Activated T-cell treated with anti-CD3 and anti-CD28 coated beads, Interleukin-2, amount 50 U/mL, for 24 hours (primary cell): ENCODE data around the gene COL5A1.

Source experiments
- DNase-seq: peaks from one replicate; pipeline ENCODE4 v3.0.0-alpha.2; 2020
- H3K27ac Mint-ChIP-seq: 2 replicates; pipeline ENCODE4 v1.8.0; 2020; ENCODE audit warnings: mild to moderate bottlenecking, mixed read lengths
- H3K27me3 Mint-ChIP-seq: 2 replicates; pipeline ENCODE4 v1.8.0; 2020; ENCODE audit warnings: mixed read lengths
- H3K36me3 Mint-ChIP-seq: 2 replicates; pipeline ENCODE4 v1.8.0; 2020; ENCODE audit warnings: low read depth, mixed read lengths
- H3K4me1 Mint-ChIP-seq: 2 replicates; pipeline ENCODE4 v1.8.0; 2020; ENCODE audit warnings: low read depth, mixed read lengths
- H3K4me3 Mint-ChIP-seq: 2 replicates; pipeline ENCODE4 v1.8.0; 2020; ENCODE audit warnings: mild to moderate bottlenecking, moderate library complexity, mixed read lengths
- H3K9me3 Mint-ChIP-seq: 2 replicates; pipeline ENCODE4 v1.8.0; 2020; ENCODE audit warnings: mixed read lengths

The COL5A1 gene

DNA sequence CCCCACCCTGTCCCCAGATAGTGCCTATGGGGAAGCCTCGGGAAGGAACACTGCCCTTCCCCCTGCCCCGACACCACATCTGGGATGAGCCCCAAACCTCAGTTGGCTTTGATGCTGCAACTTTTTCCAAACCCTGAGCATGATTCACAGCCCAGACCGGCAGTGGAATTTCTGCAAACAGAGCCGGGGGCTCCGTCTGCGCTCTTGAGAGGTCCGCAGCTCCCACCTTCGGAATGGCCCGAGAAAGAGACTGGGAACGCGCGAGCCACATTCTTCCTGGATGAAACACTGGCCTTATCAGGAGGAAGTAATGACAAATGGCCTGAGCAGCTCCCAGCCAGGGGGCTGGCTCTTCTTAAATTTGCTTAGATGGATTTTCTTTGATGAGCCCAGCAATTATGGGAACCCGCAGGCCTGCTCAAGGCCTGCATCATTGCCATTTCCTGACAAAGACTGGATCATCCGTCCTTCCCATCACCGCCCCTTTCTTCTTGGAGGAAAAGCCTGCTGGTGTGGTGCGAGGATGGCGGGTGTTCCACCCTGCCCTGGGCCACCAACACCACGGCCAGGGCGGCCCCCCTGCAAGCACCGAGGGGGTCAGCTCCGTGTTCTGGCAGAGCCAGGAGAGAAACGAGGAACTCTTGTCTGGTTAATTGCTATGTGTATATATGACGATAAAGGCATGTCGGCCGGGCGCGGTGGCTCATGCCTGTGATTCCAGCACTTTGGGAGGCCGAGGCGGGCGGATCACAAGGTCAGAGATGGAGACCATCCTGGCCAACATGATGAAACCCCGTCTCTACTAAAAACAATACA is 38.8 kb upstream of the COL5A1 start:
- H3K36me3 Mint-ChIP-seq, result no peaks in the 10 kb centered on the region
- no peak overlapping the region for H3K27ac Mint-ChIP-seq
- H3K9me3 Mint-ChIP-seq, result no peaks in the 10 kb centered on the region
- H3K4me1 Mint-ChIP-seq, result no peaks in the 10 kb centered on the region
- peak; percentile 0 for DNase-seq
- peaks cover 9% of the 10 kb centered on the region for H3K27me3 Mint-ChIP-seq
- H3K4me3 Mint-ChIP-seq, result no peak overlapping the region

DNA sequence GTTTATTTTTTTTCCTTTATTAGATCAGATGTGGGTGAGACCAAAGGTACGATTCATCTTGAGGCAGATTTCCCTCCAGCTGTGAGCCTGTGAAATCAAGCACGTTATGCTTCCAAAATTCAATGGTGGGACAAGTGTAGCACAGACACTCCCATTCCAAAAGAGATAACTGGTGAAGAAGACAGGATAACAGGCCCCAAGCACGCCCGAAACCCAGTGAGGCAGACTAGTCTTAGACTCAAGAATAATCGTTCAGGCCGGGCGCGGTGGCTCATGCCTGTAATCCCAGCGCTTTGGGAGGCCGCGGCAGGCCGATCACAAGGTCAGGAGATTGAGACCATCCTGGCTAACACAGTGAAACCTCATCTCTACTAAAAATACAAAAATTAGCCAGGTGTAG is 36.8 kb upstream of the COL5A1 start:
- H3K27ac Mint-ChIP-seq, result no peak overlapping the region
- no peak for DNase-seq
- H3K27me3 Mint-ChIP-seq, result peaks cover 17% of the 10 kb centered on the region
- no peak overlapping the region for H3K4me3 Mint-ChIP-seq
- no peaks in the 10 kb centered on the region for H3K4me1 Mint-ChIP-seq
- no peaks in the 10 kb centered on the region for H3K9me3 Mint-ChIP-seq
- H3K36me3 Mint-ChIP-seq, result no peaks in the 10 kb centered on the region

DNA sequence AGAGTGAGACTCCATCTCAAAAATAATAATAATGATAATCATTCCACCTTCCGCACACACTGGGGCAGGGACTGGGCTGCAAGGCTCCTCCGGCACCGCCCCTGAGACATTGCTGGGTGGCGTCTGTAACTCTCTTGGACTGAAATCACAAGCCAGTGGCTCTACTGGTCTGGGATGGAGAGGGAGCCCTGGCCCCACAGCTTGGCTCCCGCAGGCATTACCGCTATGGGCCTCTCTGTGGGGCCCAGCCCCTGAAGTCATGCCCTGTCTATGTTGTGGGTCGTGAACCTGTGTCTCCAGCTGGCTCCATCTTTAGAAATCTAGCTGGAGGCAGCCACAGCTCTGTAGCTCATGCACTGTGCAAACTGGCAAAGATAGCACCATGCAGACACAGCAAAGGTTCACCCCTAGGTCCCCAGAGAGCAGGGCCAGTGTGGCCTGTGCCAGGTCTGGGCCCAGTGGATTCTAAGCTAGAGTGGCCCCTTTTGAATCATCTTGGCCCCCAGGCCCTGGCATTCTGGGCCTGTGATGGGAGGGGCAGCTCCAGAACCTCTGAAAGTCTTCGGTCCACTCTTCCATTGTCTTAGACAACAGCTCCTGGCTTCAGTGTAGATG is 36.1 kb upstream of the COL5A1 start:
- no peak overlapping the region for H3K27ac Mint-ChIP-seq
- H3K36me3 Mint-ChIP-seq, result no peaks in the 10 kb centered on the region
- H3K4me3 Mint-ChIP-seq, result no peak overlapping the region
- no peaks in the 10 kb centered on the region for H3K4me1 Mint-ChIP-seq
- H3K27me3 Mint-ChIP-seq, result peaks cover 19% of the 10 kb centered on the region
- DNase-seq, result no peak
- H3K9me3 Mint-ChIP-seq, result no peaks in the 10 kb centered on the region

- Mint-ChIP-seq H3K4me1 (no peaks in the 10 kb centered on the region), H3K9me3 (no peaks in the 10 kb centered on the region), H3K27ac (no peak overlapping the region), H3K27me3 (peaks cover 22% of the 10 kb centered on the region), H3K36me3 (no peaks in the 10 kb centered on the region), H3K4me3 (no peak overlapping the region)
- no peak for DNase-seq
These were observed 35.6 kb upstream of the COL5A1 start for GRCh38 chr9:134605966-134606357.

DNA sequence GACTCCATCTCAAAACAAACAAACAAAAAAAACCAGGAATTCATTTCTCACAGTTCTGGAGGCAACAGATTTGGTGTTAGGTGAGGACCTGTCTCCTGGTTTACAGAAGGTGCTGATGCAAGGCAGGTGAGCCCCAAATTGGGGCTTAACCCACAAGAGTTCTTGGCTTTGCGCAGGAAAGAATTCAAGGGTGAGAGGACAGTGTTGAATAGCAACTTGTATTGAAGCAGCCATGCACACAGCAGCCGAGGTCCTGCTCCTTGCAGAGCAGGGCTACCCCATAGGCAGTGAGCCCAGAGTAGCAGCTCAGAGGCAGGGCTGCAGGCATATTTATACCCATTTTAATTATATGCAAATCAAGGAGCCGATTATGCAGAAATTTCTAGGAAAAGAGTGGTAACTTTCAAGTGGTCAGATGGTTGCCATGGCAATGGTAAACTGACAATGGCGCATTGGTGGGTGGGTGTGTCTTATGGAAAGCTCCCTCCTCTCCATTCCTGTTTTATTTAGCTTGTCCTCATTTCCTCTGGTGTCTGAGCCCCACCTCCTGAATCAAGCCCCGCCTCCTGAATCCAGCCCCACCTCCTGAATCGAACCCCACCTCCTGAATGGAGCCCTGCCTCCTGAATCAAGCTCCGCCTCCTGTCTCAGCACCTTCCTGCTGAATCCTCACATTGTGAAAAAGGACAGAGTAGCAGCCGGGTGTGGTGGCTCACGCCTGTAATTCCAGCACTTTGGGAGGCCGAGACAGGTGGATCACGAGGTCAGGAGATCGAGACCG is 34.5 kb upstream of the COL5A1 start:
- Mint-ChIP-seq H3K27me3 (peaks cover 17% of the 10 kb centered on the region), H3K36me3 (no peaks in the 10 kb centered on the region), H3K9me3 (peaks cover 4% of the 10 kb centered on the region), H3K4me1 (no peaks in the 10 kb centered on the region), H3K4me3 (no peak overlapping the region), H3K27ac (no peak overlapping the region)
- peak; percentile 25 for DNase-seq

- Mint-ChIP-seq H3K4me3 (no peak overlapping the region), H3K27me3 (peaks cover 17% of the 10 kb centered on the region), H3K4me1 (no peaks in the 10 kb centered on the region), H3K27ac (no peak overlapping the region), H3K9me3 (peaks cover 8% of the 10 kb centered on the region), H3K36me3 (no peaks in the 10 kb centered on the region)
- no peak for DNase-seq
These were observed 33.6 kb upstream of the COL5A1 start for GRCh38 chr9:134607971-134608370.

- Mint-ChIP-seq H3K36me3 (no peaks in the 10 kb centered on the region), H3K4me1 (no peaks in the 10 kb centered on the region), H3K4me3 (no peak overlapping the region), H3K9me3 (peaks cover 8% of the 10 kb centered on the region), H3K27me3 (peaks cover 17% of the 10 kb centered on the region), H3K27ac (no peak overlapping the region)
- no peak for DNase-seq
These were observed 30.6 kb upstream of the COL5A1 start for GRCh38 chr9:134611046-134611445.

- H3K4me3 Mint-ChIP-seq, result no peak overlapping the region
- no peak overlapping the region for H3K27ac Mint-ChIP-seq
- no peaks in the 10 kb centered on the region for H3K4me1 Mint-ChIP-seq
- peaks cover 17% of the 10 kb centered on the region for H3K27me3 Mint-ChIP-seq
- H3K36me3 Mint-ChIP-seq, result no peaks in the 10 kb centered on the region
- peaks cover 8% of the 10 kb centered on the region for H3K9me3 Mint-ChIP-seq
- DNase-seq, result no peak
These were observed 29.3 kb upstream of the COL5A1 start for GRCh38 chr9:134612309-134612708.

GRCh38 chr9:134612715-134613114 is 28.9 kb upstream of the COL5A1 start:
- Mint-ChIP-seq H3K36me3 (no peaks in the 10 kb centered on the region), H3K27ac (no peak overlapping the region), H3K27me3 (peaks cover 17% of the 10 kb centered on the region), H3K4me3 (no peak overlapping the region), H3K4me1 (no peaks in the 10 kb centered on the region), H3K9me3 (peaks cover 8% of the 10 kb centered on the region)
- DNase-seq, result no peak

GRCh38 chr9:134614256-134614655 is 27.3 kb upstream of the COL5A1 start:
- no peak overlapping the region for H3K4me3 Mint-ChIP-seq
- no peaks in the 10 kb centered on the region for H3K4me1 Mint-ChIP-seq

DNA sequence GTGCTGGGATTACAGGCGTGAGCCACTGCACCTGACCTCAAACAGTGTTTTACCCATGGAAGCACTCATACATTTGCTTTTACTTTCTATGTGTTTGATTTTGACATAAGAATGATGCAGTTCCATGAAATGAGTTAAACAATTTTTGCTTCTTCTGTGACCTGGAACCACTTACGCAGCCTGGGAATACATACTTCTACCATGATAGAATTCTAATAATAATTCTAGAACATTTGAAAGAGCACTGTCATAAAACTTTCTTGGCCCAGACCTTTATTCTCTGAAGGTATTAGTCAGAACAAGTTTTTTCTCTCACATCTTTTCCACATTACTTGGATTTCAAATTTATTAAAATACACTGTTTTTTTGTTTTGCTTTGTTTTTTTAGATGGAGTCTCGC is 25.3 kb upstream of the COL5A1 start:
- Mint-ChIP-seq H3K4me1 (no peaks in the 10 kb centered on the region), H3K27me3 (no peaks in the 10 kb centered on the region), H3K27ac (no peak overlapping the region), H3K4me3 (no peak overlapping the region), H3K9me3 (peaks cover 8% of the 10 kb centered on the region), H3K36me3 (no peaks in the 10 kb centered on the region)
- DNase-seq, result no peak

More at GRCh38 chr9:134614256-134614655, 27.3 kb upstream of the COL5A1 start:
- Mint-ChIP-seq H3K36me3 (no peaks in the 10 kb centered on the region), H3K9me3 (peaks cover 8% of the 10 kb centered on the region), H3K27ac (no peak overlapping the region), H3K27me3 (peaks cover 11% of the 10 kb centered on the region)
- no peak for DNase-seq

DNA sequence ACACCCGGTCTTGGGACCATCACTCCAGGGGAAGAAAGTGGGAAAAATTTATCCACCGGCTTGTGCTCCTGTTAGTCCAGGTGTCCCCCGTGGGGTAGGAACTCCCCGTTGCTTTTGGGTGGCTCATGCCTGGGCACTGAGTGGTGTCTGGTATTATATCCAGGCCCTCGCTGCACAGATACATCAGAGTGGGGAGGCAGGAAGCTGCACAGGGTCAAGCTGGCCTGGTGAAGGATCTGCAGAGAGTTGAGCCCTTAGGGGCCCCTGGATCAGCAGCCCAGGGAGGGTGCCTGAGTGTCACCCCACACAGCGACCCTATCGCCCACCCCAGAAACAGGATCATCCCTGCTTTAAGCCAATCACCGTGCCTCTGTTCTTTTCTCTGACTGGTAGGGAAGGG is 24.4 kb upstream of the COL5A1 start:
- H3K27me3 Mint-ChIP-seq, result peaks cover 3% of the 10 kb centered on the region
- H3K4me1 Mint-ChIP-seq, result no peaks in the 10 kb centered on the region
- no peak for DNase-seq
- H3K36me3 Mint-ChIP-seq, result no peaks in the 10 kb centered on the region
- H3K9me3 Mint-ChIP-seq, result peaks cover 3% of the 10 kb centered on the region
- H3K4me3 Mint-ChIP-seq, result no peak overlapping the region
- no peak overlapping the region for H3K27ac Mint-ChIP-seq

DNA sequence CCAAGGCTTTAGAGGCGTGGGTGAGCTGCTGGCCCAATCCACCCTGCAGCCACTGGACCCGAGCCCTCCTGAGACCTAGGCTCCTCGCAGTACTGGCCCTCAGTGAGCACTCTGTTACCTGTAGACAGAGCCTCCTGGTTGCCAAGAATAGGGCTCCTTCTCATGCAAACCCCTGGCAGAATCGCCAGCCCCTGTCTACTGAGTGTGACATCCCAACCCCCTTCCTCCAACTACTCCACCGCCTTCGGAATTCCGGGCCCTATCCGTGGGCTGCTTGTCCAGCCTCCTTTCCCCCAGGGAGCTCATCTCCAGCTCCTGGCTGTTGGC is 23.8 kb upstream of the COL5A1 start:
- DNase-seq, result no peak
- no peaks in the 10 kb centered on the region for H3K9me3 Mint-ChIP-seq
- no peaks in the 10 kb centered on the region for H3K4me1 Mint-ChIP-seq
- H3K27ac Mint-ChIP-seq, result no peak overlapping the region
- no peak overlapping the region for H3K4me3 Mint-ChIP-seq
- H3K36me3 Mint-ChIP-seq, result no peaks in the 10 kb centered on the region
- H3K27me3 Mint-ChIP-seq, result peaks cover 3% of the 10 kb centered on the region

GRCh38 chr9:134618163-134618832 is 23.3 kb upstream of the COL5A1 start:
- H3K9me3 Mint-ChIP-seq, result no peaks in the 10 kb centered on the region
- no peaks in the 10 kb centered on the region for H3K4me1 Mint-ChIP-seq
- peaks cover 3% of the 10 kb centered on the region for H3K27me3 Mint-ChIP-seq
- H3K36me3 Mint-ChIP-seq, result no peaks in the 10 kb centered on the region
- no peak overlapping the region for H3K4me3 Mint-ChIP-seq
- no peak for DNase-seq
- H3K27ac Mint-ChIP-seq, result no peak overlapping the region
